ENCODE results near the gene CRY2. TPM values are rescaled to one million over a fixed set of nuclear protein-coding genes. Genes with fewer than 3 reads are reported as not detected.

CRY2 gene
- polyA plus RNA-seq, 1 of the 3 experiments (the other 2 are of a cell fraction): 6.7 TPM

DNA sequence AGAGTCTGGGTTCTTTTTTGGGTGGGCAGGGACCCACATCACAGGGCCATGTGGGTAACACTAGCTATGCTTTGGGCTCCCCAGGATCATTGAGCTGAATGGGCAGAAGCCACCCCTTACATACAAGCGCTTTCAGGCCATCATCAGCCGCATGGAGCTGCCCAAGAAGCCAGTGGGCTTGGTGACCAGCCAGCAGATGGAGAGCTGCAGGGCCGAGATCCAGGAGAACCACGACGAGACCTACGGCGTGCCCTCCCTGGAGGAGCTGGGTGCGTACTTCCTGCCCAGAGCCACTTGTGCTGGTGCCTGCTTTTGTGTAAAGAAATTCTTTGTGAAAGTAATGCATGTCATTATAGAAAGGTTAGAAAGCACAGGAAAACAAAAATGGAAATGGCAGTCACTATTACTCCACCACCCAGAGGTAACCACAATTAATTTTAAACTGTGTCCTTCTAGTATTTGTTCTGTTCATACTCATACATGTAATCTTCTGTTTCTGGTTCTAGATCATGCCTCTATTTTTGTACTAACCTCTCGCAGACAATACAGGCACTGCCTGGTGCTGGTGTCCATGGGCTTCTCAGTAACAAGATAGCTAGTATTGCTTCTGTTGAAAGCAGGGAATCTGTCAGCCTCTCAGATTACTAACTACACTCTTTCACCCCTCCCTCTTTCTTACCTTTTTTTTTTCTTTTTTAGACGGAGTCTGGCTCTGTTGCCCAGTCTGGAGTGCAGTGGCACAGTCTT is 13.7 kb downstream of the CRY2 start:
- ChIA-PET POLR2A (no interaction called here), CTCF (interaction anchor here (1.0 to 8.1 kb wide), 7 partner anchors 12 to 139 kb away, joined by 3 to 118 read pairs (median 5); no protein-coding TSS in a partner anchor)
- H3K9ac ChIP-seq: no peak overlapping the region
- H3K27ac ChIP-seq (ENCODE audit: low read depth in 2 of 2, low read length in 1 of 2): peak overlapping the region in 1 of 2 experiments; percentile 64; a peak in 1 of 4 replicates
- H3K36me3 ChIP-seq (replicated peaks in 1 of 2; ENCODE audit: control insufficient read depth in 1 of 2, insufficient read depth in 2 of 2, low read length in 1 of 2): peaks cover 35 to 38% of the 10 kb centered on the region in 2 experiments
- H3K4me1 ChIP-seq (ENCODE audit: control insufficient read depth in 1 of 2, insufficient read depth in 2 of 2, low read depth in 1 of 2, low read length in 1 of 2): peaks cover 36 to 39% of the 10 kb centered on the region in 2 experiments
- no peak overlapping the region for H2AFZ ChIP-seq (ENCODE audit: low read depth)
- H4K20me1 ChIP-seq (ENCODE audit: insufficient read depth): 0 out of 2 replicates have a peak, but pooled peaks cover 7% of the 10 kb centered on the region
- H3K27me3 ChIP-seq (ENCODE audit: insufficient read depth): no peaks in the 10 kb centered on the region
- H3K4me2 ChIP-seq: no peak overlapping the region
- H3K9me2 ChIP-seq: no peaks in the 10 kb centered on the region
- 98% methylated on average over 7 of the region's 10 CpGs for WGBS (ENCODE audit: low lambda C conversion rate)
- DNase-seq: no peak
- no peak overlapping the region for H3K4me3 ChIP-seq (ENCODE audit: low read depth in 2 of 2, low read length in 1 of 2)
- no peak for TF ChIP-seq RAD21 (IDR thresholded peaks at IDR 0.05; ENCODE audit: low read length)
- TF ChIP-seq, protein P1, sequence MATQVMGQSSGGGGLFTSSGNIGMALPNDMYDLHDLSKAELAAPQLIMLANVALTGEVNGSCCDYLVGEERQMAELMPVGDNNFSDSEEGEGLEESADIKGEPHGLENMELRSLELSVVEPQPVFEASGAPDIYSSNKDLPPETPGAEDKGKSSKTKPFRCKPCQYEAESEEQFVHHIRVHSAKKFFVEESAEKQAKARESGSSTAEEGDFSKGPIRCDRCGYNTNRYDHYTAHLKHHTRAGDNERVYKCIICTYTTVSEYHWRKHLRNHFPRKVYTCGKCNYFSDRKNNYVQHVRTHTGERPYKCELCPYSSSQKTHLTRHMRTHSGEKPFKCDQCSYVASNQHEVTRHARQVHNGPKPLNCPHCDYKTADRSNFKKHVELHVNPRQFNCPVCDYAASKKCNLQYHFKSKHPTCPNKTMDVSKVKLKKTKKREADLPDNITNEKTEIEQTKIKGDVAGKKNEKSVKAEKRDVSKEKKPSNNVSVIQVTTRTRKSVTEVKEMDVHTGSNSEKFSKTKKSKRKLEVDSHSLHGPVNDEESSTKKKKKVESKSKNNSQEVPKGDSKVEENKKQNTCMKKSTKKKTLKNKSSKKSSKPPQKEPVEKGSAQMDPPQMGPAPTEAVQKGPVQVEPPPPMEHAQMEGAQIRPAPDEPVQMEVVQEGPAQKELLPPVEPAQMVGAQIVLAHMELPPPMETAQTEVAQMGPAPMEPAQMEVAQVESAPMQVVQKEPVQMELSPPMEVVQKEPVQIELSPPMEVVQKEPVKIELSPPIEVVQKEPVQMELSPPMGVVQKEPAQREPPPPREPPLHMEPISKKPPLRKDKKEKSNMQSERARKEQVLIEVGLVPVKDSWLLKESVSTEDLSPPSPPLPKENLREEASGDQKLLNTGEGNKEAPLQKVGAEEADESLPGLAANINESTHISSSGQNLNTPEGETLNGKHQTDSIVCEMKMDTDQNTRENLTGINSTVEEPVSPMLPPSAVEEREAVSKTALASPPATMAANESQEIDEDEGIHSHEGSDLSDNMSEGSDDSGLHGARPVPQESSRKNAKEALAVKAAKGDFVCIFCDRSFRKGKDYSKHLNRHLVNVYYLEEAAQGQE (IDR thresholded peaks at IDR 0.05; ENCODE audit: low read depth, low read length): no peak
- H3F3A ChIP-seq (replicated peaks; ENCODE audit: insufficient read depth): peaks cover 15% of the 10 kb centered on the region
- H3K79me2 ChIP-seq (ENCODE audit: insufficient read depth): no peaks in the 10 kb centered on the region; the same call in 1 of the 2 replicates
- no peaks in the 10 kb centered on the region for H3K9me3 ChIP-seq

DNA sequence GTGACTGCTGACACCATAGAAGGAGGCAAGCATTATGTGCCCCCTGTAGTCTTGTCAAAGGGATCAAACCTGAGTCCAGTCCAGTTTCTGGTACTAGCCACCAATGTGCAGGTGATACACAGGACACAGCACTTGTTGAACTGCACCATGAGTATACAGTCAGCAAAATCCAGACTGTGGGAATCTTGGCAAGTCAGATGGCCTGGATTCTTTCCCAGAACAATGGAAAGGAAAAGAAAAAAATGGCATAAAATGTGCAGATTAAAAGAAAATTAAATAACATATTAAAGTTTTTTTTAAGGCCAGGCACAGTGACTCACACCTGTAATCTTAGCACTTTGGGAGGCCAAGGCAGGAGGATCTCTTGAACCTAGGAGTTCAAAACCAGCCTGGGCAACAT is 16.8 kb downstream of the CRY2 start:
- H3K4me3 ChIP-seq (ENCODE audit: low read depth in 2 of 2, low read length in 1 of 2): no peak overlapping the region
- peaks cover 13 to 16% of the 10 kb centered on the region in 2 experiments for H3K4me1 ChIP-seq (ENCODE audit: control insufficient read depth in 1 of 2, insufficient read depth in 2 of 2, low read depth in 1 of 2, low read length in 1 of 2)
- ChIA-PET CTCF (interaction anchor here (1.2 to 8.1 kb wide), 4 partner anchors 9 to 444 kb away, joined by 3 to 118 read pairs (median 12); no protein-coding TSS in a partner anchor), POLR2A (no interaction called here)
- H3K4me2 ChIP-seq: no peak overlapping the region
- H3K9ac ChIP-seq: no peak overlapping the region
- H2AFZ ChIP-seq (ENCODE audit: low read depth): no peak overlapping the region
- no peaks in the 10 kb centered on the region for H3K79me2 ChIP-seq (ENCODE audit: insufficient read depth)
- H3K36me3 ChIP-seq (replicated peaks in 1 of 2; ENCODE audit: control insufficient read depth in 1 of 2, insufficient read depth in 2 of 2, low read length in 1 of 2): peaks cover 36 to 37% of the 10 kb centered on the region in 2 experiments
- H3F3A ChIP-seq (replicated peaks; ENCODE audit: insufficient read depth): peaks cover 5% of the 10 kb centered on the region
- H3K9me2 ChIP-seq: no peaks in the 10 kb centered on the region
- H3K27me3 ChIP-seq (ENCODE audit: insufficient read depth): no peaks in the 10 kb centered on the region
- TF ChIP-seq EP300 (IDR thresholded peaks at IDR 0.05; ENCODE audit: borderline replicate concordance in 1 of 2, low read depth in 1 of 2, low read length in 1 of 2) (no peak), NFIC (IDR thresholded peaks at IDR 0.05; ENCODE audit: borderline replicate concordance) (no peak), NRF1 (IDR thresholded peaks at IDR 0.05; ENCODE audit: low read depth, low read length) (no peak), YY1 (IDR thresholded peaks at IDR 0.05; ENCODE audit: low read depth) (no peak), TAF1 (IDR thresholded peaks at IDR 0.05; ENCODE audit: borderline replicate concordance, low read depth, low read length) (no peak), MXI1 (IDR thresholded peaks at IDR 0.05; ENCODE audit: low read depth, low read length) (no peak), RXRA (IDR thresholded peaks at IDR 0.05; ENCODE audit: borderline replicate concordance, low read depth) (no peak), FOXM1 (IDR thresholded peaks at IDR 0.05; ENCODE audit: low read depth) (no peak), TEAD4 (IDR thresholded peaks at IDR 0.05; ENCODE audit: borderline replicate concordance, insufficient read depth) (no peak), GATA2 (CRISPR knock-in tag; IDR thresholded peaks at IDR 0.05) (no peak), RFX5 (IDR thresholded peaks at IDR 0.05; ENCODE audit: low read length) (no peak)
- TF ChIP-seq, protein P2, sequence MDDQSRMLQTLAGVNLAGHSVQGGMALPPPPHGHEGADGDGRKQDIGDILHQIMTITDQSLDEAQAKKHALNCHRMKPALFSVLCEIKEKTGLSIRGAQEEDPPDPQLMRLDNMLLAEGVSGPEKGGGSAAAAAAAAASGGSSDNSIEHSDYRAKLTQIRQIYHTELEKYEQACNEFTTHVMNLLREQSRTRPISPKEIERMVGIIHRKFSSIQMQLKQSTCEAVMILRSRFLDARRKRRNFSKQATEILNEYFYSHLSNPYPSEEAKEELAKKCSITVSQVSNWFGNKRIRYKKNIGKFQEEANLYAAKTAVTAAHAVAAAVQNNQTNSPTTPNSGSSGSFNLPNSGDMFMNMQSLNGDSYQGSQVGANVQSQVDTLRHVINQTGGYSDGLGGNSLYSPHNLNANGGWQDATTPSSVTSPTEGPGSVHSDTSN (IDR thresholded peaks at IDR 0.05): no peak
- TF ChIP-seq, protein P3, sequence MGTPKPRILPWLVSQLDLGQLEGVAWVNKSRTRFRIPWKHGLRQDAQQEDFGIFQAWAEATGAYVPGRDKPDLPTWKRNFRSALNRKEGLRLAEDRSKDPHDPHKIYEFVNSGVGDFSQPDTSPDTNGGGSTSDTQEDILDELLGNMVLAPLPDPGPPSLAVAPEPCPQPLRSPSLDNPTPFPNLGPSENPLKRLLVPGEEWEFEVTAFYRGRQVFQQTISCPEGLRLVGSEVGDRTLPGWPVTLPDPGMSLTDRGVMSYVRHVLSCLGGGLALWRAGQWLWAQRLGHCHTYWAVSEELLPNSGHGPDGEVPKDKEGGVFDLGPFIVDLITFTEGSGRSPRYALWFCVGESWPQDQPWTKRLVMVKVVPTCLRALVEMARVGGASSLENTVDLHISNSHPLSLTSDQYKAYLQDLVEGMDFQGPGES (IDR thresholded peaks at IDR 0.05; ENCODE audit: low read depth, low read length): no peak
- TF ChIP-seq, protein P1 (IDR thresholded peaks at IDR 0.05; ENCODE audit: low read depth, low read length): no peak
- no peak overlapping the region for H3K27ac ChIP-seq (ENCODE audit: low read depth in 2 of 2, low read length in 1 of 2)
- H4K20me1 ChIP-seq (ENCODE audit: insufficient read depth): 0 out of 2 replicates have a peak, but pooled peaks cover 4% of the 10 kb centered on the region
- DNase-seq: no peak
- no peaks in the 10 kb centered on the region for H3K9me3 ChIP-seq
